HG03135 (cell line): ENCODE data around the gene NAA40.
A peak's percentile ranks its signal among the peaks of the same experiment; 100 is the strongest.
"Not testable (repeated sequence)": the region's sequence is repeated elsewhere in the genome, so short reads cannot be mapped to it uniquely, and the experiment has no call there.

Experiments used
- ATAC-seq: cut with Tn5 transposase; IDR thresholded peaks from one replicate; pipeline ENCODE4 v1.9.1; 2021; ENCODE audit warnings: mild to moderate bottlenecking, moderate library complexity; ENCODE audit not compliant: unreplicated experiment

The NAA40 gene

GRCh38 chr11:63937713-63938478 is 906 bp upstream of the NAA40 start:
- ATAC-seq, result peak; percentile 13

- ATAC-seq, result no peak
These were observed 642 bp downstream of the NAA40 start for GRCh38 chr11:63939397-63939891.

- no peak for ATAC-seq
These were observed 2.0 kb downstream of the NAA40 start for GRCh38 chr11:63940786-63941185.

GRCh38 chr11:63941901-63942300 is 3.1 kb downstream of the NAA40 start:
- no peak for ATAC-seq

- ATAC-seq, result no peak
These were observed 4.0 kb downstream of the NAA40 start for GRCh38 chr11:63942803-63943202.

GRCh38 chr11:63944987-63945386 is 6.2 kb downstream of the NAA40 start:
- ATAC-seq, result no peak

GRCh38 chr11:63945477-63946163 is 6.8 kb downstream of the NAA40 start:
- no peak for ATAC-seq

- no peak for ATAC-seq
These were observed 13.2 kb downstream of the NAA40 start for GRCh38 chr11:63951779-63952536.

GRCh38 chr11:63952570-63952969 is 13.8 kb downstream of the NAA40 start:
- ATAC-seq, result no peak

- ATAC-seq, result no peak
These were observed 19.2 kb downstream of the NAA40 start for GRCh38 chr11:63958008-63958407.

GRCh38 chr11:63961608-63962412 is 23.0 kb downstream of the NAA40 start:
- no peak for ATAC-seq

GRCh38 chr11:63963895-63964294 is 25.1 kb downstream of the NAA40 start:
- not testable (repeated sequence) for ATAC-seq

- ATAC-seq, result no peak
These were observed 27.6 kb downstream of the NAA40 start for GRCh38 chr11:63966444-63966843.

- no peak for ATAC-seq
These were observed 30.7 kb downstream of the NAA40 start for GRCh38 chr11:63969461-63969860.

- no peak for ATAC-seq
These were observed 32.1 kb downstream of the NAA40 start for GRCh38 chr11:63970902-63971301.

- ATAC-seq, result not testable (repeated sequence)
These were observed 35.1 kb downstream of the NAA40 start for GRCh38 chr11:63973912-63974258.

- peak; percentile 96 for ATAC-seq
These were observed 35.7 kb downstream of the NAA40 start, which contains the start of gene COX8A for GRCh38 chr11:63974259-63975143. Gene COX8A, plus strand, starts transcription at chr11:63974620. Its CDS starts 61 bp downstream, at chr11:63974681.

GRCh38 chr11:63978551-63979239 is 39.9 kb downstream of the NAA40 start:
- ATAC-seq, result no peak

- no peak for ATAC-seq
These were observed 40.6 kb downstream of the NAA40 start for GRCh38 chr11:63979426-63979825.
